ENCODE results near the gene ITGAL.

GRCh38 chr16:30476991-30477390 lies 4.4 kb downstream of the ITGAL start:
- no peak for TF ChIP-seq EZH2 (IDR thresholded peaks at IDR 0.05)
- no peak for TF ChIP-seq POLR2AphosphoS5 (IDR thresholded peaks at IDR 0.05; ENCODE audit: borderline replicate concordance, low read depth, low read length)
- no peak for TF ChIP-seq FOXP2 (optimal IDR thresholded peaks at IDR 0.05; ENCODE audit: control extremely low read depth, extremely low read length, insufficient read depth)
